OCI-LY3 (cell line): ENCODE data around the gene DOCK8.

Experiments
- EZH2phosphoT487 ChIP-seq: fragments of 200-600 bp; shearing (Covaris generic); IDR thresholded peaks from 2 replicates; pipeline ENCODE4 v1.6.1; 2018; ENCODE audit warnings: antibody characterized with exemption, mixed run types, low read depth
- TF ChIP-seq, protein P1 (sequence below): fragments of 200-600, 300-600 bp; sonication (generic); IDR thresholded peaks from 2 replicates; pipeline ENCODE4 v1.5.1; 2014; ENCODE audit warnings: antibody characterized with exemption, low read length, low read depth

DNA sequence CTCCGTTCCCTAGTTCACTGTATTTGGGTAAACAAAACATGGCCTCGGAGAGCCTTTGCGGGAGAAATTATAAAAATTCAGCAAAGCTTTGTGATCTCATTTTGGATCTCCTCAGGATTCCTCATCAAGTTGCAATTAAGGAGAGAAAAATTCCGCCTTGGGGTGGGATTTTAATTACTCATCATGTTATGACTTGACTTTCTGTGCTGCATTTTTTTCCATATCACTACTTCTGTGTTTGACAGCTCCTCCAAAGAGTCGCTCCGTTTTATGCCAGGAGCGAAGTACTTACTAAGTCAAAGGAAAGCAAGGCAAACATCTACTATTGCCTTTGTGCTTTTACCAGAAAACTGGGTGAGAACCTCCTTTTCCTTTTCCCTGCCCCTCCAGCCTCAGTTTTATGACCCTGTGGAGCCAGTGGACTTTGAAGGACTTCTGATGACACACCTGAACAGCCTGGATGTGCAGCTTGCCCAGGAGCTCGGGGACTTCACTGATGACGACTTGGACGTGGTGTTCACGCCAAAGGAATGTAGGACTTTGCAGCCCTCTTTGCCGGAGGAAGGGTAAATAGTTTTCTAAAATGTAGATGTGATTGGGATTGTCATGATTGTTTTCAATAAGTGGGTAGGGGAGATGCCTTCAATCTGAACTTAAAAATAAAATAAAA lies 71.5 kb downstream of the DOCK8 start:
- TF ChIP-seq, protein P1, sequence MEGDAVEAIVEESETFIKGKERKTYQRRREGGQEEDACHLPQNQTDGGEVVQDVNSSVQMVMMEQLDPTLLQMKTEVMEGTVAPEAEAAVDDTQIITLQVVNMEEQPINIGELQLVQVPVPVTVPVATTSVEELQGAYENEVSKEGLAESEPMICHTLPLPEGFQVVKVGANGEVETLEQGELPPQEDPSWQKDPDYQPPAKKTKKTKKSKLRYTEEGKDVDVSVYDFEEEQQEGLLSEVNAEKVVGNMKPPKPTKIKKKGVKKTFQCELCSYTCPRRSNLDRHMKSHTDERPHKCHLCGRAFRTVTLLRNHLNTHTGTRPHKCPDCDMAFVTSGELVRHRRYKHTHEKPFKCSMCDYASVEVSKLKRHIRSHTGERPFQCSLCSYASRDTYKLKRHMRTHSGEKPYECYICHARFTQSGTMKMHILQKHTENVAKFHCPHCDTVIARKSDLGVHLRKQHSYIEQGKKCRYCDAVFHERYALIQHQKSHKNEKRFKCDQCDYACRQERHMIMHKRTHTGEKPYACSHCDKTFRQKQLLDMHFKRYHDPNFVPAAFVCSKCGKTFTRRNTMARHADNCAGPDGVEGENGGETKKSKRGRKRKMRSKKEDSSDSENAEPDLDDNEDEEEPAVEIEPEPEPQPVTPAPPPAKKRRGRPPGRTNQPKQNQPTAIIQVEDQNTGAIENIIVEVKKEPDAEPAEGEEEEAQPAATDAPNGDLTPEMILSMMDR: no peak
- TF ChIP-seq EZH2phosphoT487: no peak
